ENCODE measurements around the gene SYT1.

Gene SYT1

DNA sequence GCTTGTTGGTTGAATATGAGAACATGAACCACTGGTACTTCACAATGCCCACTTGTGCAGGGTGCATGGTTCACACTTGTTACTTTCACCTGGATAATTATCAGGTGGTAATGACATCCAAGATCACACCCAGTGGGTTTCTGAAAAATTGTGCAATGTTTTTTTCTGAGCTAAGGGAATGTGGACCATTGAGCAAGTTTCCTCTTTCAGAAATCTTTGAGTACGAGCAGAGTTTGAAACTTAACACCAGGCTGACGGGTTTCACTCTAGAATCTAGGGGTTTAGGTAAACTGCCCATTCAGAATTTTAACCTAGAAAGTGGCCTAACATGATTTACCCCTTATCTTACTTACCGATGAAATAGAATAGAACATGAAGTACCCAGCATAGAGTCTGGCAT lies 436.6 kb downstream of the SYT1 start:
- no peak for DNase-seq

DNA sequence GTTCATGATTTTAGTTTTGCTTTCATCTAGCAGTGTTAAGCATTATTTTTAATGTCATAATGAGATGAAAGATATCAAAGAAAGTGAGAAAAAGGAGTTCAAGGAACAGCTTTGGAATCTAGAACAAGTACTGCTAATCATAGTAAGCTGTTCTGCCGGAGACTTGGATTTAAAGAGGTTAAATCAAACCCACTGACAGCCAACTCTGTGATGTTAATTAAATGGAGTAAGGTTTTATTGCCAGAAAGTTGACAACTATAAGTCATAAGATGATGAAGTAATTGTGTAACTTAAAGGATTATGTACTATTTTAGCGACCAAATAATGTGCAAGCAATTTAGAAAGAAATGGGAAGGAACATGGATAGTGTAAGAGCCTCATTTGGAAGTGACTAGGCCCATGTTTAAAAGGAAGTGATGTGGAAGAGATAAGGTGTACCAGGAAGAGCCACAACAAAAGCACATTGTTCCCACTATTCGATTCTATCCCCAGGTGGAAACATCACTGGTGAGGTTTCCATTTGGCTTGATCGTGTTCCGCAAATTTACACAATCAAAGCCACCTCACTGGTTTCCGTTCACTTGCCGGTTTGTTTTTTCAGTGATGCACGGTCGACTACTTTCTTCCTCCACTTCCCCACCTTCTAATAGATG lies 437.7 kb downstream of the SYT1 start:
- no peak for DNase-seq

DNA sequence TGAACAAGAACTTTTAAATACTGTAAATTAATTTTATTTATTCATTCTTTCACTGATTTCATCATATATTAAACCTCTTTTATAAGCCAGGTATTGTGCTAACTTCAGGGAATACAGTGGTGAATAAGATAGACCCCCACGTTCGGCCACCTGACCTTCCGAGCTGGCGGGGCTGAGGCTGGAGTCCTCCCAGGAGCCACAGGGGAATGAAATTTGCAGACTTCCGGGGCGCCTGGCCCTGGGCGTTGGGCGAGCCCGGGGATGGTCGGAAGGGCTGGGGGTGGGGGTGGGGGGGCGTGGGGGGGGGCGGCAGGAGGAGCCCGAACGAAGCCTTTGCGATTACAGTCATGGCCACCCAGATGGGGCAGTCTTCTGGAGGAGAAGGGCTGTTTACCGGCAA lies 442.8 kb downstream of the SYT1 start:
- no peak for DNase-seq

DNA sequence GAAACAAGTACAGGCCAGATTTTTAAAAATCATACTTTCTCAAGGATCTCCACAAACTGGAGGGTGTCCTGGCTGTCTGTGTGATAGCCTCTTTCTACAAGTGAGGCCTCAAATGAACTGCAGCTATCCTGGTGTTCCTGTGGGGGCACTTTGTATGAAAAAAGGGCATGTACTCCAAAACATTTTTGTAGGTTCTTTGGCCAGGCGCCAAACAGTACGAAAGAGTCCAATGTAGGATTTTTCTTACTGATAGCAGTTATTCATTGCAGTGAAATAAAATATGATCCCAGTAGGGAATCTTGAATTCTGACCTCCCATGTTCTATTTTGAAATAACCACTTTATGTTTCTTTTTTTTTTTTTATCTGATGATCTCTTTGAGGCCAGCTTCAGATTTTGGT lies 444.5 kb downstream of the SYT1 start:
- no peak for DNase-seq

DNA sequence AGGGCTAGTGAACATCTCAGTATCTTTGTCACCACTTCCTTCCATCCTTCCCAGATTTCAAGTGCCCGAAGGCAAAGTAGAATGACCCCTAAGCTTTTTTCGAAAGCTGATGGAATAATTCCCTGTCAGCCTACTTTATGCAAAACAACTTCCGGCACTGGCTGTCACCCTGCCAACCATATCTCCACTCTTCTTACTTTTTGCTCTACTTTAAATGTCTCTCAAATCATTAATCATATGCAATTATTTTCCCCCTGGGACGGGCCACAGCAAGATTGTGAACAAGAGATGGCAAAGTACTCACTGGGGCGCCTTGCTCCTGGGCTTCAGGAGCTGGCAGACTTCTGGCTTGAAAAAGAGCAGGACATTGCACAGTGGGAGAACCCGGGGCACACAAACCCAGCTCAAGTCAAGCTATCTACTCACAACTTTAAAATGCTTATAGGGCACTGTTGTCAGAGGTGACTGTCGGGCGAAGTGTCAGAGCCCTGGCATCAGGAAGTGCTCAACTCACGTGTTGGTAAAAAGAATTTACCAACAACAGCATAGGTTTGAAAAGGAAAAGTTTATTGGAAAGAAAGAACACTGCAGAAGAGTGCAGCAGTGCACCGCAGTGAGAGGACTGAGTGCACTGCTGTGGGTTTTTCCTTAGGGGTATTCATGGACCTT lies 452.7 kb downstream of the SYT1 start:
- DNase-seq: no peak

DNA sequence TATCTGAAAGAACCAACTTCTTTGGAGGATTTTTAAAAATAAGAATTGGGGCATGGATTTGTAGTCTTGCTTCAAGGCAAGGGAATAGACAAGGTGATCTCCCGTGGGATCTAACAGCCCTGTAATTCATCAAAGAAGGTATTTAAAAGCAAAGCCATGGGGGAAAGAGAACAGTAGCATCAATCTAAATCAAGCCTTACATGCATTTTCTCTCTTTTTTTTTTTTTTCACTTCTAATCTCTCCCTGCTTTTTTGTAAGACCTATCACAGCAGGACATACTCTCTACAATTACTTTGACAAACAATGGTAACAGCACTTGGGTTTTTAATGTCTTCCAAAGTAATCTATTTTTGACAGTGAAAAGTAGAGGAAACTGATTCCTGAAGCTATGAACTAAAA lies 458.3 kb downstream of the SYT1 start:
- no peak for DNase-seq

DNA sequence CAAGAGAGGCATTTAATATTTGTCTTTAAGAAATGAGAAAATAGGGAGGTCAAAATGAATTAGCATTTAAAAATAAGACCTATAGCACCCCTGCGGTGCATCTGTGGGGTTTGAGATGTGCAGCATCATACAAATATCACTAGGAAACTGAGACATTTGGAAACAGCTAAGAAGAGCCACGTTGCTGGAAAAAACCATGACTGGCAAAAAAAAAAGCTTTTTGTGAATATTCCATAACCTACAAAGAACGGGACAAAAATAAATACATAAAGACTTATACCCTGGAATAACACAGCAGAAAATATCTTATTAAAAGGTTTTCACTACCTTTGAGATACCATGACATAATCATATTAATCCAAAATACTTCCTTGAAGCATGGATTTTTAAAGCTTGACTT lies 460.0 kb downstream of the SYT1 start:
- no peak for DNase-seq

DNA sequence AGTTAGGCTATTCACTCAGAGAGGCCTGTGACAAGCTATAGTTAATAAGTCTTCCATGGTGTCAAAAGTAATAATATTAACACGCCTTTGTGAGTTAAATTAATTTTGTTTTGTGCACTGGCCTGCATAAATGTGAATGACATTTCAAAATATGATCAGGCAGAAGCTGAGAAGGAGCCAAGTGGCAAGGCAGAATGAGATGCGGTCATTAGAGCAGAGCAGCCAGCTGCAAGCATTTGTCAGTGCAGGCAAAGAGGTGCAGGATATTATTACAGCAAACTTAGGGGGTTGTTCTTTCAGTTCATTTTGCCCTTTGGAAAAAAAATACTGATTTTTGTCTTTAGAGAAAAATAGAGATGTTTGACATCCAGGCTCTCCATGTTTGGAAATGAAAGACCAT lies 461.6 kb downstream of the SYT1 start:
- DNase-seq: no peak

DNA sequence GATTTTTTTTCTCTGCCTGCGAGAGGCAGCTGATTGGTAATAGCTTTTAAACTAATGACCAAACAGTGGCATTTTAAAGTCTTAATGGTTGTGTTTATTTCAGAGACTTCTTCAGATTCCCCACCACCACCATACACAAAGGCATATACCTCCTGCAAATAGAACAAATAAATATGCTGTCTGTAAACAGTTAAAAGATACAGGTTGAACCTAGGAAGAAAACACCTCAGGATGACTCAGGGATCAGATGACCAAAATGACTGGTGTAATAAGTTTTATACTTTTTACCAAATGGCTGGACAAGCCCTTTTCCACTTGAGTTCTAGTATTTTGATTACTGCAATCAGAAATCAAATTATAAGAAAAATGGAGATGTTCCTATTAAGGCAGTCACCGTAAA lies 462.1 kb downstream of the SYT1 start:
- DNase-seq: no peak

DNA sequence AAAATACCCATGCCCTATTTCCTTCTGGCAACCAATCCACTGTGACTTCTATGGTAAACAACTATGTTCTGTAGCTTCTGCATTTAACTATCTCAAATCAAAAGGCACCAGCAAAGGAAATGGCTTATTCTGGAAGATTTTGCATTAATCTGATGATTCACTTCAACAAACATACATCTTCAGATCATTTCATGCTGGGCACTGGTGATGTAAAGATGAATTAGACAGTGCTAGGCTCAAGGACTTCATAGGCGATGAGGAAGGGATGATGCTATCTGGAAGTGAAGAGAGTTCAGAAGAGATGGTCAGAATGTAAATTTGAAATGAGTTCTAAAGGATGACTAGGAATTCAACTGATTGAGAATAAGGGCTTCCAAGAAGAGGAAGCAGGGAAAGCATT lies 462.9 kb downstream of the SYT1 start:
- no peak for DNase-seq

DNA sequence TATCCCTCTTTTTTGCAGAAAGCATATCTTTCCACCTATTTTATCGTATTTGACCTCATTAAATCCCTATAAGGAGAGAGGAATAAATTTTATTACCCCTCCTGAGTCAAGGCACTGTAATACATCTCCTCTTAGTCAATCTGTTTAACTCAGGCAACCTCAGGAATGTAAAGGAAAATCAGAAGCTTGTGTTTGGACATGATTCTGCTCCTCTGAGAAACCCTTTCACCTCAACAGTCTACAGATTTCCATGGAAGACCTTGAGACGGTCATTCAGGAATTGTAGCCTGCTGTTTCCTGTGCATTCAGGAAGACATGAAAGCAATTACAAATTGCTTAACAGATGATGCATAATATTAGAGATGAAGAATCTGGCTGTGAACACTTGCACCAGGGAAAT lies 465.4 kb downstream of the SYT1 start:
- DNase-seq: no peak

DNA sequence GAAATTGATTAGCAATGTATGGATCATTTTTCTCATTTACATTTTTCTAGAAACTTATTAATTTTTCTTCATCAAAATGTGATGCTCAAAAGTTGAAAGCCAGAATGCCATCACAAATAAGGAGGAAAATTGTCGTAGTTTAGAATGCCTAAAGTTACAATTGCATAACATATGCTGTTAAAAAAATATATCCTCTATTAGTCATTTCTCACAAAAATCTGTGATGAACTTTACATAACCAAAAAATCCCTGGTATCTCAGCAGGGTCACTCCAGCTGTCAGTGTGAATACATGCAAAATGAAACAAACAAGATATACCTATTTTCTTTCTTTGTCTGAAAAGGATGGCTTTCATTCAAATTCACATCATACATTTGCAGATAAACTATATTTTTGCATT lies 467.3 kb downstream of the SYT1 start:
- no peak for DNase-seq

DNA sequence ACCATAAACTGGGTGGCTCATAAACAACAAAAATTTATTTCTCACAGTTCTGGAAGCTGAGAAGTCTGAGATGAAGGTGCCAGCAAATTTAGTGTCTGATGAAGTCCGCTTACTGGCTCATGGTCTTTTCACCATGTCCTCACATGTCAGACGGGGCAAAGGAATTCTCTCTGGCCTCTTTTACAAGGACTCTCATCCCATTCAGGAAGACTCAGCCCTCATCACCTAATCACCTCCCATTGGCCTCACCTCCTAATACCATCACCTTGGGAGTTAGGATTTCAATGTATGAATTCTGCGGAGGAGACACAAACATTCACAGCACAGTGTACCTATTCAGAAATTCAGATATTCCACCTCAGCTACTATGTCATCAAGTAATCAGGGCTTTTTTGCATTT lies 468.6 kb downstream of the SYT1 start:
- DNase-seq: no peak

DNA sequence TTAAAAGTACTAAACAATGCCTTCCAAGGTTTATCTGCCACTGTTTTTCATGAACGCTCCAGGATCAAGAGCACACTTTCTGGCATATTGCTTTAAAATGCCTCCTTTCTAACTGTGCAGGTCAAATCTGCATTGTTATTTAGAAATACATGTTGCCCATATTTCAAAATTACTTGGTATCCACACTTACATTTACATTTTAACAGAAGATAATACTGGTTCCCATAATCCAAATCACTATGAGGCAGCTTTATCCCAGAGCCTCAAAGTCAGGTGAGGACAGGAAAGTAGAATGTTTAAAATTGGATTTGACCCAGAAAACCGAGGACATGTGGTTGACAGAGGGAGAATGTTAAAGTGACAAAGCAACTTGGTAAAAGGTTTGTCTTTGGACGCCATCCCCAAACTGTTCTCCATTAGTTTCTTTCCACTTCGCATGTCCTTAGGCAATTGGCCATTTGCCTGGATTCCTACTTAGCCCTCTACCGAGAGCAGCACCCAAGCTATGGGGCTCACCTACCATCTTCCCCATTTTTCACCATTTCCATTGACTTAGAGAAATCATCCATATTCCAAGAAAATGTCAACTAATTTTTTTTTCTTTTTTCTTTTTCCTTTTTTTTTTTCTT lies 473.2 kb downstream of the SYT1 start:
- no peak for DNase-seq

DNA sequence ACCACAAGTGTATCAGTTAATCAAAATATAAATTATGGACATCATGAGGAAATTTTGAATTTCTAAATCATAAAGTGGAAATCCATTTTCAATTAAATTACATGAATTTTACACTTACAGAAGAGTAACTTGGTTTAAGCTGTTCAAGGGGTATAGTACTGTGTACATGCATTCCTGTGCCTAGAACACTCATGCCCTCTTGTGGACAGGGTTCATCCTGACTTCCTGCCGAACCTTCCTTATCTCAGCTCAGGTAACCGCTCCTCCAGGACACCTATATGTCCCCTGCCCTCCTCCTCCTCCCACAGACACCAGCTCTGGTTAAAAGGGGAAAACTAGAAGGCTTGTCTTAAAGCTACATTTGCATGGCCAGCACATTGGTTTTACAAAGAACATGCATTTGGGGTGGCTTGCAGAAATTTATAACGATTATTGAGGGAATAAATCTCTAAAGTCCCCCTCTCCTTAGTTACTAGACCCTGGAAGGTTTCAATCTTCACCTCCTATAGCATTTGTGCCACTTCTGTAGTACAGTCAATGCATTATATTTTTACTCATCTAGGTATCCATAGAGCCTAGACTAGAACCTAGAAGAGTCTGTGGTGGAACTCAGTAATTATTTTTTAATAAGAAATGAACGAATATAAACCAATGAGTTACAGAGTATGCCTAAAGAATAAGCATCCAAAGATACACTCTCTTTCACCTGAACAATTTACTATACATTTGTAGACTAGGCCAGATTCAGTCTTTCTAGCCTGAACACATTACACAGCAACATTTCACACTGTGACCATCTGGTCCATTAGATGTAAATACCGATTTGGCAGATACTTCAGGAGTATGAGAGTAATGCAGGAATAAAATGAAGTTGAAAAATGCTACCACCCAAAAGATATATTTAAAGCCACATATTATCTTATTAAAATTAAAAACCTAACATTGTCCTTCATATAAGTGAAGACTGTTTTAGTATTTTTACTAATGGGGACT lies 480.6 kb downstream of the SYT1 start:
- DNase-seq: peak; percentile 59

DNA sequence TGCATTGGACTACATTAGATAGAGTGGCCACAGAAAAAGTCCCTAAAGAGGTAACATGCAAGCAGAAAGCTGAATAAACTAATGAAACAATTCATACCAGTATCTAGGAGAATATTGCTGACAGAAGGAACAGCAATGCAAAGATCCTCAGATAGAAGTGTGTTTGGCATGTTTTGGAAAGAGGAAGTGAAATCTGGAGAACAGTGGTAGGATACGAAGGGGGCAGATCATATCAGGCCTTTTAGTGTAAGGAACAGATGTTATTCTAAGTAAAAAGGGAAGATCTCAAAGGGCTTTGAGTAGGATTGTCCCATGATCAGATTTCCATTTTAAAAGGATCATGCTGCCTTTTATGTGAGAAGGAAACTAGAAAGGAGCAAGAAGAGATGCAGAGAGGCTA lies 483.3 kb downstream of the SYT1 start:
- no peak for DNase-seq

DNA sequence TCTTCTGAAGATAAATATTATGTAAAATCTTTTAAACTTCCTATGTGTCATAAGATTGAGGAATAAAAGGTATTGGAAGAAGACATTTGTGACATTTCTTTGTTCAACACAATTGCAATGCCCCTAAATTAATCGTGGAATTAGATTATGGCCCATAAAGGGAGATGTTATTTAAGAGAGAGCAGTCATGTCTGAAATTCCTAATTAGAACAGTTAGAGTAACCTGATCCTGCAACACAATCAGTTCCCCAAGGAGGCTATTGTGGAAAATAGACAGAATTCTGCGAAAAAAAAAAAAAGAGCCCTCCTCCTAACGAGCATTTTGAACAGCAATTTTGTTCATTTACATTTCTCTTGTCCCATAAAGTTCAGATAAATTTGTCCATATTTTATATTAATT lies 486.7 kb downstream of the SYT1 start:
- no peak for DNase-seq

DNA sequence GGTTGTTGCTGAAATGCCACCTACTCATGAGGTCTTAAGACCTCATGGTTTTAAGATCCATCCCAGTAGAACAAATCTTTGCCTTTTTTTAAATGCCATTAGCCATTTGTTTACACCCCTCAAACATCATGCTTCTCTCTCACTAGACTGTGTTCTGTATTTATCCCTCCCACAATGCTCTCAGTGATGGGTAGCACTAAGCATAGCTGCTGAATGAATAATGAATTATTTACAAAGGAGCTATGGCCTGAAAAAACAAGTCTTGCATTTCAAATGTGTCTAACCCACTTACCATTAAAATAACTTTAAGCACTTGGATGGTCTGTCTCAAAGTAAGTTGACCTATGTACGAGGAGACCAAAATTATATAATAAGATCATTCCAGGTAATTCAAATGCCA lies 491.6 kb downstream of the SYT1 start:
- no peak for DNase-seq

DNA sequence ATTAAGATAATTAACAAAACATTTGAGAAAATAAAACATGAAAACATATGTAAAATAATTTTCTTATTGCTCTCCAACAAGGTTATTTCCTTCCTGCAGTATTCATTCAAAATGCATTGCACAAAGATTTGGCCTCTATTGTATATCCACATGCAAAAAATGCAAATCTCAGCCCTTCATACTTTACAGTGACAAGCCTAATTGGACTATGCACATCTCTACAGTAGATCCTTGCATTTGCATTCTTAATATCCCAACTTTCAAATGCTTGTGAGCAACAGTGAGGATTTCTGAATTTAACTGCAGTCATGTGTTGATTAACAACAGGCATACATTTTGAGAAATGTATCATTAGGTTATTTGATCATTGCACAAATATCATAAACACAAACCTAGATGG lies 492.5 kb downstream of the SYT1 start:
- no peak for DNase-seq

DNA sequence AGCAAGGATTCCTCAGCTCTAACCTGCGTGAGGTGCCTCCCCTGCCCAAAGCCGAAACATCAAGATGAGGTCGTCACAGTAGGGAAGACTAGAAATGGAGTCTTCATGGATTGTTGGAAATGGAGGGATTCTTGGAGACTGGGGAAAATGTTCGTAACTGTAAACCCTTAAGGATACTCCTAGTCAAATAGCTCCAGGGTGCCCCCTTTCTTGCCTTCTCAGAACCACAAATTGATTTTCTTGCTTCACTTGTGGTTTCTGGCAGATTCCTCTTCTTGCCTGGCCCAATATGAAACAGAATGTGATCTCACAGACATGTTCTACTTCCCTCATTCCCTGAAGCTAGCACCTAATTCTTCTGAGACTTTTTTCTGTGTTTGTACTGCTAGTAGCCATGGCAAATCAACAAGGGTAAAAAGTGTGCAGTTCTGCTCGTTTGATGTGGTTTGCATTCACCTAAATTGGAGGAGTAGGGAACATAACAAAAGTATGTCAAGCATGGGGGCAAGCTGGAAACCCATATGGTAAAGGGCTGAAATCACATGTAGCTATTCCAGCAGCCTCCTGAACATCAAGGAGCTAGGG lies 494.2 kb downstream of the SYT1 start:
- no peak for DNase-seq

DNA sequence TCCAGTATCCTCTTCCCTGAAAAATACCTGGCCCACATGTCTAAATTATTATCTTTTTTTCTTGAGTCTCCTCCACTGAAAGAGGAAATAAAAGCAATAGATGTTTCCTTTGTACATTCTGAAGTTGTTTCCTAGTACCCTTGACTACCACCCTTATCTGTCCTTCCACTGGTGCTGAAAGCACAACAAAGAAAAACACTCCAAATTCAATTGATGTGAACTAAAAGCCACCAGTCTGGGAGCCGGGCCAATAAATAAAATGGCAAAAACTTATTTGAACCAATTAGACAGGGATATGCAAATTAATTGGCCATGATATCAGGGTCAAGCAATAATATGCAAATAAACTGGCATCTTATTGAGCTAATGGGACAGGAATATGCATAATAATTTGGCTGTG lies 495.7 kb downstream of the SYT1 start:
- DNase-seq: no peak

DNA sequence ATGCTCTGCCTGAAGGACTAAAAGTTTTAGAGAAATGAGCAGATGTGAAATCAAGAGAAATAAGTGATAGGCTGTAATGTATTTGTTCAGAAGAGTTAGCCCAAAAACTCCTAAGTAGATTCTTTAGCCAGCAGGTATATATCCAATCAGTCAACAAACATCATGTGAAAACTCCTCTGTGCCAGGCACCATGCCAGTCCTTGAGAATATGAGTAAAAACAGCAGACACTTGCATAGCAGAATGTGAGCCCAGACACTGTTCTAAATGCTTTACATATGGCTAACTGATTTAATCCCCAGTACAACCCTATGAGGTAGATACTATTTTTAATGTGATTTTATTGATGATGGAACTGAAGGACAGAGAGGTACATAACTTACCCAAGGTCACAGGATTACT lies 496.4 kb downstream of the SYT1 start:
- DNase-seq: no peak

DNA sequence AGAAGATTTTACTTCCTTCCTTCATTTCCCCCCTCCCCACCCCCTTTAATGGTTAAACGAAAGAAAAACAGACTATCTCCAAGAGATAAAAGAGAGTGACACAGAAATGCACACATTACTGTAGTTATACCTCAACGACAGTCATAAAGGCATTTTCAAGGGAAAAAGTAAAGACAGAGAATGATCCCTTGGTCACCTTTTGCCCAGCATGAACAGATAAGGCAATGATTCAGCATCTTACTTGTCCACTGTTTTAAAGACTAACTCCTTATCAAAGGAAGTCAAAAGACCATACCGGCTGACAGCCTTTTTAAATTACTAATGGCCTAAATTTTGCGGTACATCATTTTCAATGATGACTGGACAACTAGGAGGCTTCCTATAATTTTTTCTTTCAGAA lies 499.6 kb downstream of the SYT1 start:
- no peak for DNase-seq

Measured in NCI-H748 treated with DMSO at 0.1 percent for 48 hours (cell line).